ENCODE measurements around the gene ZNF334. TPM values are rescaled to one million over a fixed set of nuclear protein-coding genes. Genes with fewer than 3 reads are reported as not detected.

The ZNF334 gene
- total RNA-seq, 1 experiment from 2014 or later = 18.7 TPM

- Mint-ChIP-seq H3K4me3 (no peak overlapping the region), H3K27me3 (ENCODE audit: low read depth) (no peaks in the 10 kb centered on the region; the same call in 1 of the 2 replicates), H3K36me3 (no peaks in the 10 kb centered on the region), H3K9me3 (no peaks in the 10 kb centered on the region), H3K27ac (no peak overlapping the region), H3K4me1 (peaks cover 65% of the 10 kb centered on the region)
- no peak for DNase-seq (ENCODE audit: low spot score)
- POLR2A ChIA-PET = interaction anchor here (0.7 kb wide), 1 partner anchor 125 kb away, joined by 4 read pairs; no protein-coding TSS in a partner anchor
- CTCF ChIA-PET = interaction anchor here (0.9 to 1.2 kb wide), 4 partner anchors 14 to 94 kb away, joined by 3 to 8 read pairs (median 4); no protein-coding TSS in a partner anchor
- no peak for TF ChIP-seq ZNF671 (CRISPR knock-in tag; IDR thresholded peaks at IDR 0.05)
- no peak for TF ChIP-seq CBFB (CRISPR knock-in tag; IDR thresholded peaks at IDR 0.05; ENCODE audit: low read depth)
- TF ChIP-seq ZNF263 (CRISPR knock-in tag; IDR thresholded peaks at IDR 0.05; ENCODE audit: low read depth) = no peak
- no peak for TF ChIP-seq ZBTB21 (CRISPR knock-in tag; IDR thresholded peaks at IDR 0.05; ENCODE audit: borderline replicate concordance)
- TF ChIP-seq FOXP4 (CRISPR knock-in tag; IDR thresholded peaks at IDR 0.05) = no peak
- TF ChIP-seq ZNF512 (CRISPR knock-in tag; IDR thresholded peaks at IDR 0.05; ENCODE audit: borderline replicate concordance) = no peak
- TF ChIP-seq USF2 (CRISPR knock-in tag; IDR thresholded peaks at IDR 0.05) = no peak
- TF ChIP-seq NFATC4 (CRISPR knock-in tag; IDR thresholded peaks at IDR 0.05) = no peak
- TF ChIP-seq NR2C2 (CRISPR knock-in tag; IDR thresholded peaks at IDR 0.05) = no peak
- TF ChIP-seq AR (CRISPR knock-in tag; IDR thresholded peaks at IDR 0.05) = no peak
- no peak for TF ChIP-seq JAZF1 (CRISPR knock-in tag; IDR thresholded peaks at IDR 0.05)
- no peak for TF ChIP-seq MAX (CRISPR knock-in tag; IDR thresholded peaks at IDR 0.05)
- TF ChIP-seq PRDM15 (CRISPR knock-in tag; IDR thresholded peaks at IDR 0.05) = no peak
- ATAC-seq = no peak
Measured at GRCh38 chr20:46555370-46555956, 42.1 kb upstream of the ZNF334 start.
